ENCODE results near the gene PNPLA6.

- TF ChIP-seq SP2 (IDR thresholded peaks at IDR 0.05; ENCODE audit: low read length) (no peak), JUN (IDR thresholded peaks at IDR 0.05; ENCODE audit: low read depth, low read length) (no peak), CTCF (IDR thresholded peaks at IDR 0.05; ENCODE audit: control extremely low read depth in 1 of 3, insufficient read depth in 1 of 3, low read depth in 1 of 3, low read length in 3 of 3) (no peak), CREB1 (IDR thresholded peaks at IDR 0.05) (no peak), TCF12 (IDR thresholded peaks at IDR 0.05; ENCODE audit: low read depth, low read length) (no peak), E2F6 (IDR thresholded peaks at IDR 0.05) (no peak)
Observed at GRCh38 chr19:7541475-7541824, 5.9 kb downstream of the PNPLA6 start.

Data from H1 (cell line).